ENCODE measurements around the gene RASEF.

The RASEF gene

GRCh38 chr9:83015897-83016296 lies 47.0 kb downstream of the RASEF start:
- H3K4me3 ChIP-seq (ENCODE audit: low read depth, low read length): no peak overlapping the region

DNA sequence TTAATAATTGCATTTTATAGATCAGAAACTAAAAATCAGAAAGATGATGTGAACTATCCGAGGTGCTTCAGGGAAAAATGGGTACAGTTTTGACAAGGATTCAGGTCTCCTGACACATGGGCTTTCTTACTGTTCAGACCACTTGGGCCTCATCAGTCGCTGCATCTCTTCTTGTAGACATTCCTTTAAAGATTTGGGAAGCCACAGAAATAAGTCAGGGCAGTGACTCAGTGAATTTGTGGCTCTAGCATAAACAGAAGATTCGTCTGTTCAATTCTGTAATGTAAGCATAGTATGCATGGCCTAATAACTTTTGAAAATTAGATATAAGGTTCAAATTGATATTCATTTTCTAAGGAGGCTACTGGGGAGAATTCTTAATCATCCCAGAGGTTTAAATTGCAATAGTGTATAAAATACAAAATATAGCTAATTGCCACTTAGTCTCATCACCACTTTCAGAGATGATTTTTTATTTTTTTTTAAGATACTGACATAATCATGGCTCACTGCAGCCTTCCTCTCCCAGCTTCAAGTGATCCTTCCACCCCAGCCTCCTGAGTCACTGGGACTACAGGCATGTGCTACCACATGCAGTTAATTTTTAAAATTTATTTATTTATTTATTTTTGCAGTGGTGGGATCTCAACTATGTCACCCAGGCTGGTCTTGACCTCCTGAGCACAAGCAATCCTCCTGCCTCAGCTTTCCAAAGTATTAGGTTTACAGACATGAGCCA lies 48.9 kb downstream of the RASEF start:
- no peak overlapping the region for H3K4me3 ChIP-seq (ENCODE audit: low read depth, low read length)

DNA sequence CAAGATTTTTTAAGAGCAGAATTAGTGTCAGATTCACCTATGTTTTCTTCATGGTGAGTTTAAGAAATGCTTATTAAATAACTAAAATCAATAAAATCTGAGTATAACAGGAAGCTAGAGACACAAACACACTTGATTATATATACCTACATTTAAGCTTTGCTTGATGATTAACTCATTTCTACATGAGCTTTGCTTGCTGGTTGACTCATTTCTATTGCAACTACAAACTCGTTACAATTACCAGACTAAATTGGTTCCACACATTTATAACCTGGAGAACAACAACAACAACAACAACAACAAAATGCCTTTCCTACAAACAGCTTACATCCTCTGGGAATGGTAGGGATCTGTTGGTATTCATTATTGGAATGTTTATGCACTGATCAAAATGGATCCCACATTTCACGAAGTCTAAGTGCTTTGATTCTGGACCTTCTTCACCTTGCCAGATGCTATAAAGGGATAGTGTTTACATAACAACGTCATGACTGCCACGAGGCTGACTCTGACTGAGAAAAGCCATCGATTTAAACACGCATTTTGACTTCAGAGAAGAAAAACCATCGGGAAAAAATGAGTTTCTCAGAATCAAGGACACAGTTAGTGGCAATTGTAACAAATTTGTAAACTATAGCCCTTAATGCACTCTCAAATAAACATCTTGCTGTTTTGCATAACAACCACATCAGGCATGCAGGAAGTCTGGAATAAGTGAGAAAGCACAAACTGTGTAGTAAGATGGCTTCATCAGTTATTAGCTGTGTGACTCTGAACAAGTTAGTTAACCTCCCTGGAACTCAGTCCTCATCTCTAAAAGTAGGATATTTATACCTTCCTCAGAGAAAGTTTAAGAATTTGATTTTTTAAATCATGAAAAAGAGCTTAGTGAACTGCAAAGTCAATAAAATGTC lies 49.8 kb downstream of the RASEF start:
- no peak overlapping the region for H3K4me3 ChIP-seq (ENCODE audit: low read depth, low read length)

GRCh38 chr9:83012168-83012921 lies 50.6 kb downstream of the RASEF start:
- H3K4me3 ChIP-seq (ENCODE audit: low read depth, low read length): no peak overlapping the region

- no peak overlapping the region for H3K4me3 ChIP-seq (ENCODE audit: low read depth, low read length)
Measured at GRCh38 chr9:83011611-83012010, 51.3 kb downstream of the RASEF start.

DNA sequence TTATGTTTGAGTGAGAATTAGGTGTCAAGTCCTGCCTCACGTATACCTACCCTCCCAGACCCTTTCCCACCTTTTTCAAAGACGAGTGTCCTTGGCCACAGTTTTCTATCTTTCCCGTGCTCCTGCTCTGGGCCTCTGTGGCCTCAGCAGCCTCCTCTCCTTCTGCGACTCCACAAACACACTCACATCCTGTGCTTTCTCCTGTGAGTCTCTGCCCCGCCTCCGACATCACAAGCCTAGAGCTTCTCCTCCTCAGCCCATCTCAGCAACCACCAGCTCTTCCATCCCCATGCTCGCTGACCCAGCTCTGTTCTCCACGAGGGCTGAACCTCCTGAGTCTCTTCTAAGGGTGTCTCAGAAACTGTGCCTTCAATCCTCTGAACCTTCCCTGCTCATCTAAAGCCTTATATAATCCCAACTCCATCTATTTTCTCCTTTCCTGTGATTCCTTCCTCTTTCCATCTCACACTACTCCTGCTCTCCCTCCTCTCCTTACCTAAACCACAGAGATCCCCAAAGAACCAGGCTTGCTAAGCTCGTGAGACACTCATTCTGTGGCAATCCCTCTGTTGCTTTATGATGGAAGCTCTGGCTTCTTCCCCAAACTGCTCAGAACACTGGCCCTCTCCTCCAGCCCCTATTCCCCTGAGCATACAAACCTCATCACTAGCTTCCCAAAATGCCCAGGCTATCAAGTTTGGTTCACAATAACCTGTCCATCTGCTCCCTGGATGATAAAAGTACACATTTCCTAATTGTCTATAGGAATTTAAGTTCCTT lies 55.2 kb downstream of the RASEF start:
- no peak overlapping the region for H3K4me3 ChIP-seq (ENCODE audit: low read depth, low read length)

- H3K4me3 ChIP-seq (ENCODE audit: low read depth, low read length): no peak overlapping the region
Measured at GRCh38 chr9:83006378-83006777, 56.6 kb downstream of the RASEF start.

DNA sequence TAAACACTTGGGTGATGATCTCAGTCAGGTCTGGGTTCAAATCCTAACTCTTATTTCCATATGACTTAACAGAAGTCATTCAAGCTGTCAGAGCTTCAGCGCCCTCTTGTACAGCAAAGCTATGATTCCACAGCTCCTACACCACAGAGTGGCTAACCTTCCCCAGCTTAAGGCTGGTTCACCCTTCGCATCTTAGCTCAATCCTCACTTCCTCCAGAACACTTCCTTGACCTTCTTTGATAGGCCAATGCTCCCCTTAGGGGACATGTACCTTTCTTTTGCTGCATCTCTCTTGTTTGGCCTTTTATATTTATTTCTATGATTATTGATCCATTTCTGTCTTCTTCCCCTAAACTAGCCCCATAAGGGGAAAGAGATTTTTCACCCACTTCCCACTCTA lies 57.0 kb downstream of the RASEF start:
- no peak overlapping the region for H3K4me3 ChIP-seq (ENCODE audit: low read depth, low read length)

DNA sequence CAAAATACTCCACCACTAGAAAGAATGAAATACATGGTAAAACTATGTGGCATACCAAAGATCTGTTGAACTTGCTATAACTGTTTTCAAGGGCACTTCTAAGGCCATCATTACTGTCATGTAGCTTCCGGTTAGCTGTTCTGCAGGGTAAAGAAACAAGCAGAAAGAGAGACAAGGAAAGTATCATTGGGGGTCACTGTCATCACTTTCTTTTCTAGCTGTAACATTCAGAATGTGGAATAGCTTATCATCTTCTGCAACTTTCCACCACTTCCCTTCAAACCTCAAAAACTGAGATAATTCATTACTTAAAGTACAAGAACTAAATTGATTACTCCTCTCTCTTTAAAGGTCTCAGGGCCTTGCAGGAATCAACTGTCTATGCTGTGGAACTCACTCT lies 57.6 kb downstream of the RASEF start:
- H3K4me3 ChIP-seq (ENCODE audit: low read depth, low read length): no peak overlapping the region

GRCh38 chr9:83002329-83002728 lies 60.6 kb downstream of the RASEF start:
- H3K4me3 ChIP-seq (ENCODE audit: low read depth, low read length): no peak overlapping the region

GRCh38 chr9:83000765-83001164 lies 62.2 kb downstream of the RASEF start:
- H3K4me3 ChIP-seq (ENCODE audit: low read depth, low read length): no peak overlapping the region

- no peak overlapping the region for H3K4me3 ChIP-seq (ENCODE audit: low read depth, low read length)
Measured at GRCh38 chr9:82998409-82998808, 64.5 kb downstream of the RASEF start.

GRCh38 chr9:82997476-82998140 lies 65.3 kb downstream of the RASEF start:
- no peak overlapping the region for H3K4me3 ChIP-seq (ENCODE audit: low read depth, low read length)

DNA sequence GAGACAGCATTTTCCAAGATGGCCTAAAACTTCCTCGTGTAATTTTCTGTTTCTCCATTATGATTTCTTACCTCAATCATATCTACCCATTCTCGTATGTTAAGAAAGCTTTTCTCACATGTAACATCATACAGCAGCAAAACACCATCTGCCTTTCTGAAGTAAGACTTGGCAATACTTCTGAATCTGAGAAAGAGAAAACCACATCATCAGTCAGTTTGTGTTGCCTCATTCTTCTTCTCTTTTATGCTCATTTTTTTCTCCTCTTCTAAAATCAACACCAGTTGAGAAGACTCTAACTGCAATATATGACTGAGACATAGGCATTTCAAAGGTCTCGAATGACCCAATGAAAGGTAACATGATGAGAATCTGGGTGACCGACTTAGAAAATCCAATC lies 66.0 kb downstream of the RASEF start:
- no peak overlapping the region for H3K4me3 ChIP-seq (ENCODE audit: low read depth, low read length)

DNA sequence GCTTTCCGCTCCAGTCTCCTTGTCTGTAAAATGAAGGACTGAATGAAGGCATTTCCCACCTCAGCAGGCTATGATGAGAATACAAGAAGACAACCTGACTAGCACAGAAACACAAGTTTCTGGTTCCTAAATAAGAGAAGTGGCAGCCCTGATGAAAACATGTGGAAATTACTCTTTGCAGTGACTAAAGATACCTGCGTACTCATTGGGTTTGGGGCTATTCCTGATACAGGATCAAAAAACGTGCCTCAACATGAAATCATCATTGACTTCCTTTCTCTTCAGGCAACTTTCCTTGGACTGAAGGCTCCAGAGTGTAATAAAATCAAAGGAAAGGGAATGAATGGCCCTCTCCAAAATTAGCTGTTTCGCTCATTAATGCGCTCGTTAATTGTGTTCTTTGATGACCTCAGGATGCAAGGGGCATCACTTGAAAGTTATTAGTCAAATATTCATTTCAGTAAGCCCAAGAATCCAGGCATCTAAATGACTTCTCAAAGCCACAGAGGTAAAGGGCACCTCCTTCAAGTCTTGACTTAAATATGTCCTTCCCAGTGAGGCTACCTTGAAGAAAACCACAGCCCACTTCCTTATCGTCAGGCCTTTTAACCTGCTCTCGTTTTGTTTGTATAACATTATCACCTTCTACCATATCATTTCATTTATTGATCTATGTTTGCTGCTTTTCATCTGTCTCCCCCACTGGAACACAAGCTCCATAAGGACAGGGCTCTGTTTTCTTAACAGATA lies 68.9 kb downstream of the RASEF start:
- H3K4me3 ChIP-seq (ENCODE audit: low read depth, low read length): no peak overlapping the region

DNA sequence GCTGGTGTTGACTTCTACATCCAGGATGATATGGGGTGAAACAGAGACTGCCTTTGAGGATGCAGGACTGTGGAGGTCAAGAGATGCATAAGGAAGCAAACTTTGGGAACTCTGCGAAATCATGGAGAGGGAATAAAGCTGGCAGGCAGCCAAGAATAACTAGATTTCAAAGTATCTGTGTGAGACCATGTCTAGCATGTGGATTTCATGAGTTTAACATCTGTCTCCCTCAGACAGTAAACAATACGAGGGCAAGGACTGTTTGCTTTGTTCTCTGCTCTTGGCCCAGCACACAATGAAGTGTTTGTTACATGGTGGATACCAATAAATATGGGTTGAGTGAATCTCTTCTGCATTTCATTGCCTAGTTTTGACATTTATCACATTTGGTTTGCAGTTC lies 71.3 kb downstream of the RASEF start:
- H3K4me3 ChIP-seq (ENCODE audit: low read depth, low read length): no peak overlapping the region

DNA sequence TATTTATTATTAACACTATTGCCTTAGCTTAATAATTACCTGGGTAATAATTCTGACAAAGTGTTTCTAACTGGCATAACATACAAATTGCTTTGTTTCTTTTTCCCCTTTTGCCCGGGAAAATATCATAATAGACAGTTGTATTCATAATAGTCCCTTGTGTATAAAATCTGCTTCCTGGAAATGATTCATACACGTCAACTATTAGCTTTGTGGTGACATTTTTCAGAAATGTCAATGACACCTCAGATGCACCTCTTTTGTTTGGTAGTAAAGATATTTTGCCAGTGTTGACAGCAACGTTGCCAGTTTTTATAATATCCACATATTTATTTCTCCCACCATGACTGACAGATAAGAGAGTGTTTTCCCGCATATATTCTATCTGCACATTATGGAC lies 73.0 kb downstream of the RASEF start:
- H3K4me3 ChIP-seq (ENCODE audit: low read depth, low read length): no peak overlapping the region

DNA sequence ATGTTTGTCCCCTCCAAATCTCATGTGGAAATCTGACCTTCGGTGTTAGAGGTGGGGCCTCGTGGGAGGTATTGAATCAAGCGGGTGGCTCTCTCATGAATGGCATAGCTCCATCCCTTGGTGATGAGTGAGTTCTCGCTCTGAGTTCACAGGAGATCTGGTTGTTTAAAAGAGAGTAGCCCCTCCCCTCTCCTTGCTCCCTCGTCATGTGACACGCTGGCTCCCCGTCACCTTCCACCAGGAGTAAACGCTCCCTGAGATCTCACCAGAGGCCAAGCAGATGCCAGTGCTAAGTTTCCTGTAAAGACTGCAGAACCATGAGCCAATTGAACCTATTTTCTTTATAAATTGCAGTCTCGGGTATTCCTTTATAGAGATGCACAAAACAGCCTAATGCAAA lies 74.5 kb downstream of the RASEF start:
- no peak overlapping the region for H3K4me3 ChIP-seq (ENCODE audit: low read depth, low read length)

- no peak overlapping the region for H3K4me3 ChIP-seq (ENCODE audit: low read depth, low read length)
Measured at GRCh38 chr9:82987370-82988189, 75.4 kb downstream of the RASEF start.

Measured in iPS-11a (cell line).